ENCODE results near the gene PTPRM.

PTPRM gene

GRCh38 chr18:7726522-7726921 is 159.4 kb downstream of the PTPRM start:
- Histone ChIP-seq H3K36me3 (ENCODE audit: control insufficient read depth in 2 of 2, insufficient read depth in 1 of 2, low read length in 2 of 2) (no peaks in the 10 kb centered on the region), H3K4me1 (ENCODE audit: control insufficient read depth, insufficient read depth, low read length) (peaks cover 11% of the 10 kb centered on the region; the same call in 1 of the 2 replicates), H3K9me3 (ENCODE audit: control insufficient read depth, insufficient read depth, low read depth, low read length) (no peaks in the 10 kb centered on the region), H3K4me3 (ENCODE audit: low read depth, low read length) (no peak overlapping the region), H3K27ac (ENCODE audit: extremely low read depth, low read depth, low read length) (no peak overlapping the region)
- ChIA-PET POLR2A (no interaction called here), CTCF (no interaction called here)
- TF ChIP-seq ZNF239 (tag by site-specific recombination; IDR thresholded peaks at IDR 0.05) (no peak), PRDM1 (tag by site-specific recombination; IDR thresholded peaks at IDR 0.05) (no peak), ZNF23 (tag by site-specific recombination; IDR thresholded peaks at IDR 0.05; ENCODE audit: borderline replicate concordance) (no peak), ZNF133 (tag by site-specific recombination; IDR thresholded peaks at IDR 0.05) (no peak), ZNF843 (tag by site-specific recombination; IDR thresholded peaks at IDR 0.05) (no peak), ZFP3 (tag by site-specific recombination; IDR thresholded peaks at IDR 0.05; ENCODE audit: low read depth) (no peak), REPIN1 (tag by site-specific recombination; IDR thresholded peaks at IDR 0.05; ENCODE audit: low read depth) (no peak), ELK4 (IDR thresholded peaks at IDR 0.05; ENCODE audit: borderline replicate concordance, low read depth, low read length) (no peak), BCL11A (tag by site-specific recombination; IDR thresholded peaks at IDR 0.05; ENCODE audit: low read depth) (no peak), ZNF148 (tag by site-specific recombination; IDR thresholded peaks at IDR 0.05; ENCODE audit: borderline replicate concordance) (no peak), ZNF645 (tag by site-specific recombination; IDR thresholded peaks at IDR 0.05) (no peak), ZFP41 (tag by site-specific recombination; IDR thresholded peaks at IDR 0.05; ENCODE audit: borderline replicate concordance) (no peak), ZNF174 (tag by site-specific recombination; IDR thresholded peaks at IDR 0.05) (no peak), ZNF600 (tag by site-specific recombination; IDR thresholded peaks at IDR 0.05) (no peak)

GRCh38 chr18:7727361-7728076 is 160.4 kb downstream of the PTPRM start:
- ChIA-PET POLR2A (no interaction called here), CTCF (no interaction called here)
- Histone ChIP-seq H3K36me3 (ENCODE audit: control insufficient read depth in 2 of 2, insufficient read depth in 1 of 2, low read length in 2 of 2) (no peaks in the 10 kb centered on the region), H3K9me3 (ENCODE audit: control insufficient read depth, insufficient read depth, low read depth, low read length) (no peaks in the 10 kb centered on the region), H3K4me3 (ENCODE audit: low read depth, low read length) (no peak overlapping the region), H3K4me1 (ENCODE audit: control insufficient read depth, insufficient read depth, low read length) (peaks cover 11% of the 10 kb centered on the region; the same call in 1 of the 2 replicates), H3K27ac (ENCODE audit: extremely low read depth, low read depth, low read length) (no peak overlapping the region)
- no peak for TF ChIP-seq REST (tag by site-specific recombination; IDR thresholded peaks at IDR 0.05)
- no peak for TF ChIP-seq KLF10 (tag by site-specific recombination; IDR thresholded peaks at IDR 0.05)
- no peak for TF ChIP-seq REPIN1 (tag by site-specific recombination; IDR thresholded peaks at IDR 0.05; ENCODE audit: low read depth)
- no peak for TF ChIP-seq ZNF600 (tag by site-specific recombination; IDR thresholded peaks at IDR 0.05)
- no peak for TF ChIP-seq ZNF707 (tag by site-specific recombination; IDR thresholded peaks at IDR 0.05)
- no peak for TF ChIP-seq OSR2 (tag by site-specific recombination; IDR thresholded peaks at IDR 0.05)
- no peak for TF ChIP-seq ZNF146 (tag by site-specific recombination; IDR thresholded peaks at IDR 0.05)

Data from HEK293 (cell line).